Fibroblast of villous mesenchyme (primary cell): ENCODE measurements around the gene SEPTIN5. TPM values are rescaled to one million over a fixed set of nuclear protein-coding genes. Genes with fewer than 3 reads are reported as not detected.

Experiments
- DNase-seq: peaks from one replicate; pipeline ENCODE4 v3.0.0-alpha.2; 2010; ENCODE audit warnings: low read depth
- H3K4me3 ChIP-seq: 2 replicates; pipeline ENCODE4 v1.5.1; 2011; ENCODE audit warnings: low read depth, mild to moderate bottlenecking, low read length
- CTCF ChIP-seq: IDR thresholded peaks from 2 replicates; pipeline ENCODE4 v1.5.1; 2012; ENCODE audit warnings: low read depth, mild to moderate bottlenecking, low read length; ENCODE audit not compliant: insufficient read depth
- total RNA-seq: library from RNA; depleted of rRNA; stranded (reverse); fragments of >200 nt; gene quantifications from 2 replicates; pipeline ENCODE4 v1.2.3, GENCODE V29; 2012

The SEPTIN5 gene
- total RNA-seq, 1 donor: 10.4 TPM

- no peak for DNase-seq
- no peak for TF ChIP-seq CTCF
- no peak overlapping the region for H3K4me3 ChIP-seq
These were observed 12.7 kb upstream of the SEPTIN5 start for GRCh38 chr22:19701420-19702145.

GRCh38 chr22:19703869-19704268, 10.4 kb upstream of the SEPTIN5 start:
- H3K4me3 ChIP-seq: no peak overlapping the region
- no peak for TF ChIP-seq CTCF
- DNase-seq: no peak

- TF ChIP-seq CTCF: no peak
- H3K4me3 ChIP-seq: no peak overlapping the region
- no peak for DNase-seq
These were observed 9.8 kb upstream of the SEPTIN5 start for GRCh38 chr22:19704355-19705015.

GRCh38 chr22:19705181-19705934, 8.9 kb upstream of the SEPTIN5 start:
- DNase-seq: no peak
- peak; percentile 8 for TF ChIP-seq CTCF
- H3K4me3 ChIP-seq: no peak overlapping the region

GRCh38 chr22:19706661-19707151, 7.6 kb upstream of the SEPTIN5 start:
- no peak for TF ChIP-seq CTCF
- H3K4me3 ChIP-seq: no peak overlapping the region

GRCh38 chr22:19707347-19708290, 6.7 kb upstream of the SEPTIN5 start:
- no peak for DNase-seq
- TF ChIP-seq CTCF: no peak
- no peak overlapping the region for H3K4me3 ChIP-seq

More at GRCh38 chr22:19706661-19707151, 7.6 kb upstream of the SEPTIN5 start:
- no peak for DNase-seq
